PFSK-1 (cell line): ENCODE measurements around the gene ASCC1.

Source experiments
- FOXP2 ChIP-seq: optimal IDR thresholded peaks from 2 replicates; pipeline ENCODE3; 2011; ENCODE audit warnings: borderline replicate concordance, control low read depth, inconsistent platforms; ENCODE audit not compliant: insufficient read depth; ENCODE audit errors: extremely low read length, extremely low read depth
- POLR2AphosphoS5 ChIP-seq: IDR thresholded peaks from 2 replicates; pipeline ENCODE4 v1.6.1; 2012; ENCODE audit warnings: low read depth, mild to moderate bottlenecking, control low read depth, low read length, moderate library complexity
- REST ChIP-seq, 2 experiments: IDR thresholded peaks; 2 replicates each; pipeline versions ENCODE4 v1.6.1 to v1.8.0; 2011 to 2012; ENCODE audit warnings: low read depth in 2 of 2, low read length in 2 of 2, control low read depth in 1 of 2, inconsistent platforms in 1 of 2, mild to moderate bottlenecking in 1 of 2, moderate library complexity in 1 of 2; ENCODE audit not compliant: insufficient read depth in 1 of 2
- SIN3A ChIP-seq: IDR thresholded peaks from 2 replicates; pipeline ENCODE4 v1.6.1; 2012; ENCODE audit warnings: mild to moderate bottlenecking, low read length, moderate library complexity, borderline replicate concordance; ENCODE audit not compliant: insufficient read depth
- TAF1 ChIP-seq: IDR thresholded peaks from 2 replicates; pipeline ENCODE4 v1.6.1; 2012; ENCODE audit warnings: low read length, control low read depth, borderline replicate concordance; ENCODE audit not compliant: insufficient read depth

Gene ASCC1

GRCh38 chr10:72121389-72121788 lies 94.7 kb downstream of the ASCC1 start:
- TF ChIP-seq SIN3A (no peak), TAF1 (no peak), REST (IDR thresholded peaks at IDR 0.05; ENCODE audit: insufficient read depth in 1 of 2, low read depth in 2 of 2, low read length in 2 of 2) (no peak), POLR2AphosphoS5 (no peak), FOXP2 (no peak)

GRCh38 chr10:72116372-72116771 lies 99.7 kb downstream of the ASCC1 start:
- TF ChIP-seq SIN3A (no peak), POLR2AphosphoS5 (no peak), REST (IDR thresholded peaks at IDR 0.05; ENCODE audit: insufficient read depth in 1 of 2, low read depth in 2 of 2, low read length in 2 of 2) (no peak), TAF1 (no peak), FOXP2 (no peak)

- no peak for TF ChIP-seq POLR2AphosphoS5
- no peak for TF ChIP-seq TAF1
- TF ChIP-seq FOXP2 = no peak
- TF ChIP-seq SIN3A = no peak
- TF ChIP-seq REST (IDR thresholded peaks at IDR 0.05; ENCODE audit: insufficient read depth in 1 of 2, low read depth in 2 of 2, low read length in 2 of 2) = no peak
These were observed 101.2 kb downstream of the ASCC1 start for GRCh38 chr10:72114706-72115450.

- TF ChIP-seq SIN3A = no peak
- no peak for TF ChIP-seq POLR2AphosphoS5
- TF ChIP-seq TAF1 = no peak
- no peak for TF ChIP-seq FOXP2
- TF ChIP-seq REST (IDR thresholded peaks at IDR 0.05; ENCODE audit: insufficient read depth in 1 of 2, low read depth in 2 of 2, low read length in 2 of 2) = no peak
These were observed 105.2 kb downstream of the ASCC1 start for GRCh38 chr10:72110673-72111401.

GRCh38 chr10:72109636-72110157 lies 106.4 kb downstream of the ASCC1 start:
- TF ChIP-seq FOXP2 (no peak), REST (IDR thresholded peaks at IDR 0.05; ENCODE audit: insufficient read depth in 1 of 2, low read depth in 2 of 2, low read length in 2 of 2) (no peak), TAF1 (no peak), SIN3A (no peak), POLR2AphosphoS5 (no peak)
